ENCODE results near the gene GLIPR2. TPM values are rescaled to one million over a fixed set of nuclear protein-coding genes. Genes with fewer than 3 reads are reported as not detected.
A peak's percentile ranks its signal among the peaks of the same experiment; 100 is the strongest.

The GLIPR2 gene
- total RNA-seq, 1 donor from 2014 or later: 110 TPM

GRCh38 chr9:36161187-36161586 lies 24.7 kb downstream of the GLIPR2 start:
- no peak overlapping the region for H3K4me3 Mint-ChIP-seq (ENCODE audit: unreplicated experiment)
- H3K9me3 Mint-ChIP-seq (ENCODE audit: low read depth): no peaks in the 10 kb centered on the region
- no peaks in the 10 kb centered on the region for H3K27me3 Mint-ChIP-seq (ENCODE audit: low read depth)
- DNase-seq (ENCODE audit: low spot score): peak; percentile 2
- peak overlapping the region; percentile 99 for H3K27ac Mint-ChIP-seq (ENCODE audit: unreplicated experiment)
- TF ChIP-seq CTCF (IDR thresholded peaks at IDR 0.05): no peak
- H3K36me3 Mint-ChIP-seq (ENCODE audit: low read depth): peaks cover 16% of the 10 kb centered on the region
- H3K4me1 Mint-ChIP-seq (ENCODE audit: low read depth): peaks cover 79% of the 10 kb centered on the region

- Mint-ChIP-seq H3K36me3 (ENCODE audit: low read depth) (peaks cover 14% of the 10 kb centered on the region), H3K27me3 (ENCODE audit: low read depth) (no peaks in the 10 kb centered on the region), H3K9me3 (ENCODE audit: low read depth) (no peaks in the 10 kb centered on the region), H3K4me1 (ENCODE audit: low read depth) (peaks cover 86% of the 10 kb centered on the region), H3K27ac (ENCODE audit: unreplicated experiment) (peak overlapping the region; percentile 99), H3K4me3 (ENCODE audit: unreplicated experiment) (no peak overlapping the region)
- no peak for TF ChIP-seq CTCF (IDR thresholded peaks at IDR 0.05)
- DNase-seq (ENCODE audit: low spot score): peak; percentile 51
Measured at GRCh38 chr9:36162211-36162738, 25.7 kb downstream of the GLIPR2 start.

GRCh38 chr9:36163049-36163785 lies 26.7 kb downstream of the GLIPR2 start:
- peak; percentile 95 for DNase-seq (ENCODE audit: low spot score)
- Mint-ChIP-seq H3K27me3 (ENCODE audit: low read depth) (no peaks in the 10 kb centered on the region), H3K4me1 (ENCODE audit: low read depth) (peaks cover 84% of the 10 kb centered on the region), H3K27ac (ENCODE audit: unreplicated experiment) (peak overlapping the region; percentile 99), H3K4me3 (ENCODE audit: unreplicated experiment) (peak overlapping the region; percentile 25), H3K36me3 (ENCODE audit: low read depth) (peaks cover 11% of the 10 kb centered on the region), H3K9me3 (ENCODE audit: low read depth) (no peaks in the 10 kb centered on the region)
- no peak for TF ChIP-seq CTCF (IDR thresholded peaks at IDR 0.05)

GRCh38 chr9:36163786-36164170 lies 27.2 kb downstream of the GLIPR2 start:
- Mint-ChIP-seq H3K4me1 (ENCODE audit: low read depth) (peaks cover 79% of the 10 kb centered on the region), H3K36me3 (ENCODE audit: low read depth) (peaks cover 8% of the 10 kb centered on the region), H3K4me3 (ENCODE audit: unreplicated experiment) (no peak overlapping the region), H3K27me3 (ENCODE audit: low read depth) (no peaks in the 10 kb centered on the region), H3K9me3 (ENCODE audit: low read depth) (no peaks in the 10 kb centered on the region), H3K27ac (ENCODE audit: unreplicated experiment) (peak overlapping the region; percentile 99)
- TF ChIP-seq CTCF (IDR thresholded peaks at IDR 0.05): no peak
- peak; percentile 4 for DNase-seq (ENCODE audit: low spot score)

GRCh38 chr9:36164372-36164771 lies 27.8 kb downstream of the GLIPR2 start:
- Mint-ChIP-seq H3K27ac (ENCODE audit: unreplicated experiment) (peak overlapping the region; percentile 99), H3K9me3 (ENCODE audit: low read depth) (no peaks in the 10 kb centered on the region), H3K4me3 (ENCODE audit: unreplicated experiment) (no peak overlapping the region), H3K27me3 (ENCODE audit: low read depth) (no peaks in the 10 kb centered on the region), H3K36me3 (ENCODE audit: low read depth) (peaks cover 9% of the 10 kb centered on the region), H3K4me1 (ENCODE audit: low read depth) (peaks cover 73% of the 10 kb centered on the region)
- peak; percentile 63 for DNase-seq (ENCODE audit: low spot score)
- TF ChIP-seq CTCF (IDR thresholded peaks at IDR 0.05): no peak

All from chondrocyte (in vitro differentiated cells).